GM12801 (cell line): ENCODE measurements around the gene DIPK1C.

ENCODE experiments used
- CTCF ChIP-seq: IDR thresholded peaks from one replicate; pipeline ENCODE4 v1.5.1; 2011; ENCODE audit warnings: control low read depth; ENCODE audit not compliant: insufficient read length; ENCODE audit errors: extremely low read depth

Gene DIPK1C

GRCh38 chr18:74395648-74396154 lies 61.4 kb downstream of the DIPK1C start:
- no peak for TF ChIP-seq CTCF

GRCh38 chr18:74395006-74395405 lies 62.1 kb downstream of the DIPK1C start:
- no peak for TF ChIP-seq CTCF

- TF ChIP-seq CTCF = no peak
Measured at GRCh38 chr18:74392323-74392722, 64.8 kb downstream of the DIPK1C start.

GRCh38 chr18:74390900-74391299 lies 66.2 kb downstream of the DIPK1C start:
- no peak for TF ChIP-seq CTCF

- no peak for TF ChIP-seq CTCF
Measured at GRCh38 chr18:74389991-74390390, 67.1 kb downstream of the DIPK1C start.

DNA sequence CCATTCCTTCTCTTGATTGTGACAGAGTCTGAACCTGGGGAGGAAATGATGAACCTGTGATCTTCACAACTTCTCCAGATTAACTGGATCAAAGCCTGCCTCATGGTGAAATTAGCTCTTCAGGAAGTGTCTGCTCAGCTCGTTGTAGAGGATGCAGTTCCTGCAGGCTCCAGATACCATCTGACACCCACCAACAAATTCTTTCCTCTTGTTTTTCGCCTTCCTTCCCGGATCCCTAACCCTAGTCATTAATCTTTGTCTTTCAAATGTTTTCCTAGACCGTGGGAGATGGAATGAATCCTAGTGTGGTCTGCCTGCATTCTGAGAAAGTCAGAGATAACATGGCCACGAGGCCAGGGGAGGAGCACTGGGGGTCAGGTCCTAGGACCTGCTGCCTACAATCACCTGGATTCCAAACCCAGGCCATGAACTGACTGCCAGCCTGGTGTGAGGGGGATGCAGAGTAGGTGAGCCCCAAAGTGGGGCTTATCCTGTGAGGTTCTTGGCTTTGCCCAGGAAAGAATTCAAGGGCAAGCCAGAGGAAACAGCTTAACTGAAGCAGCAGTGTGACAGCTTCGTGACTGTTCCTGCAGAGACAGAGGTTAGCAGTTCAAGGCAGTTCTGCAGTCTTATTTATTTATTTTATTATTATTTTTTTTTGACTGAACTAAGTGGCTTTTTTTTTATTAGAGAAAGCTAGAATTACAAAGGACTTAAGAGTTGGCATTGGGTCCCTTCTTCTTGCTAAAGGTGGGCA lies 67.8 kb downstream of the DIPK1C start:
- TF ChIP-seq CTCF = no peak

DNA sequence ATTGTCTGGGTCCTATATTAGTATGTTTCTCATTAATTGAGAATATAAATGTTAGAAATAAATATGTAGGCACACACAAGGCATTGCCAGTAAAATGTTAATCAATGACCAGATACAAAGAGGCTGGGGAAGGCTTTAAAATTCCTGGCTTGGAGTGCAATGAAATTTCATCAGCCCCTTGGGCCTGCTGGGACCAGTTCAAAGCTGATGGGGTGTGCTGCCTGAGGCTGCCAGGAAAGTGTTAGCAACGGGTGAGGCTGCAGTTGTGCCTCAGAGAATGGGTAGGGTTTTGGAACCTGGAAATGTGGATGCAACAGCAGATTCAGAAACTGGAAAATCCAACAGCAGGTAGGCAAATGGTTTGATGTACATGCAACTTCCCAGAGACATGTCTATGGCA lies 68.9 kb downstream of the DIPK1C start:
- TF ChIP-seq CTCF = no peak
